Chondrocyte (in vitro differentiated cells): ENCODE data around the gene MNX1. TPM values are rescaled to one million over a fixed set of nuclear protein-coding genes. Genes with fewer than 3 reads are reported as not detected.

Experiments
- DNase-seq: peaks from one replicate; pipeline ENCODE4 v3.0.0; 2021; ENCODE audit warnings: mixed read lengths, low spot score
- H3K27ac Mint-ChIP-seq: one replicate; pipeline ENCODE4 v1.8.0; 2021; ENCODE audit warnings: mild to moderate bottlenecking, moderate library complexity, mixed read lengths; ENCODE audit not compliant: unreplicated experiment
- H3K27me3 Mint-ChIP-seq: 2 replicates; pipeline ENCODE4 v1.8.0; 2021; ENCODE audit warnings: low read depth, mixed read lengths
- H3K36me3 Mint-ChIP-seq: 2 replicates; pipeline ENCODE4 v1.8.0; 2021; ENCODE audit warnings: low read depth, mixed read lengths
- H3K4me1 Mint-ChIP-seq: 2 replicates; pipeline ENCODE4 v1.8.0; 2021; ENCODE audit warnings: low read depth, mild to moderate bottlenecking, mixed read lengths
- H3K4me3 Mint-ChIP-seq: one replicate; pipeline ENCODE4 v1.8.0; 2021; ENCODE audit warnings: mild to moderate bottlenecking, moderate library complexity, mixed read lengths; ENCODE audit not compliant: unreplicated experiment
- H3K9me3 Mint-ChIP-seq: 2 replicates; pipeline ENCODE4 v1.8.0; 2021; ENCODE audit warnings: low read depth, mixed read lengths
- CTCF ChIP-seq: fragments of 200-600 bp; sonication (generic); IDR thresholded peaks from 2 replicates; pipeline ENCODE4 v1.5.0; 2021; ENCODE audit warnings: antibody characterized with exemption, mild to moderate bottlenecking, moderate library complexity
- total RNA-seq: library from RNA; stranded (reverse); gene quantifications from 3 replicates; pipeline ENCODE4 v1.2.1, GENCODE V29; 2021

The MNX1 gene
- total RNA-seq, 1 donor from 2014 or later, result not detected

DNA sequence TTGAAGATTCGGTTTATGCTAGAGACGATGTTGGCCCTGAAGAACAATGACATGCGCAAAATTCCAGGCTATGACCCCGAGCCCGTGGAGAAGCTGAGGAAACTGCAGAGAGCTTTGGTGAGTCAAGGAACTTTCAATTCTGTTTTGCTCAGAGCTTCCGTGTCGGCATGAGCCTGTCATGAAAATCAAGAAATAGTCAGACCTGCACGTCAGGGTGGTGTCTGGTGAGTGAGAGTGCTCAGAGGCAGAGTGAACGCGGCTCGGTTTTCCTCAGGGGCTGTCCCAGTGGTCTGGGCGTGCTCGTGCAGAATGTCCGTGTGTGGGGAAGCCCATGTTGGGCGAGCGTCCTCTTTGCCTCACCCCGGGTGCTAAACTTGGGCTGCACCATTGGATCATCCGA is 48.3 kb downstream of the MNX1 start:
- H3K36me3 Mint-ChIP-seq, result peaks cover 42% of the 10 kb centered on the region
- no peak for DNase-seq
- H3K27ac Mint-ChIP-seq, result no peak overlapping the region
- TF ChIP-seq CTCF, result no peak
- no peaks in the 10 kb centered on the region for H3K4me1 Mint-ChIP-seq
- no peaks in the 10 kb centered on the region for H3K9me3 Mint-ChIP-seq
- no peaks in the 10 kb centered on the region for H3K27me3 Mint-ChIP-seq
- no peak overlapping the region for H3K4me3 Mint-ChIP-seq

- H3K9me3 Mint-ChIP-seq, result no peaks in the 10 kb centered on the region
- peaks cover 47% of the 10 kb centered on the region for H3K36me3 Mint-ChIP-seq
- H3K27ac Mint-ChIP-seq, result no peak overlapping the region
- H3K4me1 Mint-ChIP-seq, result peaks cover 8% of the 10 kb centered on the region
- DNase-seq, result no peak
- H3K4me3 Mint-ChIP-seq, result no peak overlapping the region
- TF ChIP-seq CTCF, result no peak
- no peaks in the 10 kb centered on the region for H3K27me3 Mint-ChIP-seq
Measured at GRCh38 chr7:156956727-156957126, 53.7 kb downstream of the MNX1 start.

DNA sequence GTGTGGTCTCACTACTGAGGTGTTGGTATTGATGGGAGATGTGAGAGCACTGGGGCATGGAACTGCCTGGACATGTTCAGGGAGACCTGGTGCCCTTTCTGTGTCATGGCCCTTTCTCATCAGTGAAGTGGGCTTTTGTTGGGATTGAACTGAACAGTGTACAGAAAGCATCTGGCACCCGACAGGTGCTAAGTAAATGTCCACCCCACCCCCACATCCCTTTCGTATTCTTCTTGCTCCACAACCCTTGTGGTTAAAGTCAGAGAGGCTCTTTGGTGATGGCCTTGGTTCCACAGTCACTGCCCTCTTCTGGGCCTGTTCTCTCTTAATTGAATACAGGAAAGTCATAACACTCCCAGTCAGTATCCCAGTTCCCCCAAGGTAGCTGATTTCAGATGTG is 55.5 kb downstream of the MNX1 start:
- H3K27ac Mint-ChIP-seq, result no peak overlapping the region
- DNase-seq, result no peak
- peaks cover 25% of the 10 kb centered on the region for H3K4me1 Mint-ChIP-seq

More for the DNA sequence above, 55.5 kb downstream of the MNX1 start:
- H3K27me3 Mint-ChIP-seq, result no peaks in the 10 kb centered on the region
- H3K4me3 Mint-ChIP-seq, result no peak overlapping the region
- TF ChIP-seq CTCF, result no peak
- H3K36me3 Mint-ChIP-seq, result peaks cover 33% of the 10 kb centered on the region
- no peaks in the 10 kb centered on the region for H3K9me3 Mint-ChIP-seq

Other genes starting within 250 kb of the MNX1 start
- 33.4 to 39.1 TPM (median 37.3 TPM) in 3 replicates for gene LMBR1, start 117.5 kb downstream of the MNX1 start, total RNA-seq
- 13.7 to 19.3 TPM (median 16.9 TPM) in 3 replicates for gene NOM1, start 61.0 kb downstream of the MNX1 start, total RNA-seq
- 58.9 to 61.5 TPM (median 60.6 TPM) in 3 replicates for gene UBE3C, start 128.3 kb upstream of the MNX1 start, total RNA-seq